Stimulated activated CD8-positive, alpha-beta memory T cell treated with anti-CD3 and anti-CD28 coated beads, Interleukin-7, amount 100 ng/mL, for 48 hours (primary cell): ENCODE results near the gene FUNDC2.

Experiments used
- DNase-seq, 2 donors: peaks; one replicate each; pipeline ENCODE4 v3.0.0-alpha.2; 2020; ENCODE audit warnings: low read depth in 1 of 2; ENCODE audit errors: extremely low read depth in 1 of 2

The FUNDC2 gene

GRCh38 chrX:155068165-155068564 is 41.5 kb downstream of the FUNDC2 start:
- DNase-seq, result no peak

- no peak for DNase-seq
Measured at GRCh38 chrX:155069414-155069813, 42.8 kb downstream of the FUNDC2 start.

- DNase-seq, result no peak
Measured at GRCh38 chrX:155070038-155070437, 43.4 kb downstream of the FUNDC2 start.

DNA sequence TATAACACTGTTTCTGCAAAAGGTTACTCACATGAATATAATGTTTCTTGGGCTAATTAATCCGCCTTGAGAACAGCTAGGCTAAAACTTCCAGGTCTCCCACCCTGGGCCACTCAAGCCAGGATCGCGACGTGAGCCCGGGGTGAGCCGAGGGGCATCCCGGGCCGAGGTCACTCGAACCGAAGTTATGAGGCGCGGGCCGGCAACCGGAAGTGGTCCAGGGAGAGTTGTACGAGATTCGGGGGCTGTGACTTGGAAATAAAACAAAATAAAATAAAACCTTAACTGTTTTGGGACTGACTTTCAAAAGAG is 44.0 kb downstream of the FUNDC2 start:
- no peak for DNase-seq

DNA sequence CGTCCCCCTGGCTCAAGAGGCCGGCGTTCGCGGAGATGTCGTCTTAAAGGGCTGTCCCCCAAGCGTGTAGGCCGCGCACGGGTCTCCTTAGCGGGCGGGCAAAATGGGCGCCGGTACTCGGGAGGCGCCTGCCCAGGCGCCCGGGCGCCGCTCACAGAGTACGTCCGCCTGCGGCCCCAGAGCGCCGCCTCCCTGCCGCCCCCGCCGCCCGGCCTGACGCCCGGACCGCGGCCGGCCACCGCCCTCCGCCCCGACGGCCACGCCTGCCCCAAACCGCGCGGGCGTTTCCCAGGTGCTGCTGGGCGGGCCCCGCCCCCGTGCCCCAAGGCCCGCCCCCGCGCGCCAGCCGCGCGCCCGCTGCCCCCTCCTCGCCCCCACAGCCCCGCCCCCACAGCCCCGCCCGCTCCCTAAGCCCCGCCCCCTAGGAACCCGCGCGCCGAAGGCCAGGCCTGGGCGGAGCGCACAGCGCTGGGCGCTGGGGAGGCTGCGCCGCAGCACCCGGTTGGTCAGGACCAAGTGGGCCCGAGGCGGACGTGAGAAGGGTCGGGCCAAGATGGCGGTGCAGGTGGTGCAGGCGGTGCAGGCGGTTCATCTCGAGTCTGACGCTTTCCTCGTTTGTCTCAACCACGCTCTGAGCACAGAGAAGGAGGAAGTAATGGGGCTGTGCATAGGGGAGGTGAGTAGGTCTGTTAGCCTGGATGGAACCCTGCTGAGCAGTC is 44.5 kb downstream of the FUNDC2 start, which contains the start of the genes BRCC3, CMC4 and MTCP1:
BRCC3 (plus strand) TSS at position 534 of the 719 bp plus-strand sequence; CDS start at position 554, 20 bp downstream.
CMC4 (minus strand) TSS at position 162 of the 719 bp plus-strand sequence. CDS start 7,113 bp downstream, outside the sequence.
MTCP1 (minus strand) TSS at position 162 of the 719 bp plus-strand sequence. CDS start 5,126 bp downstream, outside the sequence.
- peak; percentile 70 to 72 for DNase-seq

- no peak for DNase-seq
Measured at GRCh38 chrX:155071694-155072280, 45.1 kb downstream of the FUNDC2 start.

DNA sequence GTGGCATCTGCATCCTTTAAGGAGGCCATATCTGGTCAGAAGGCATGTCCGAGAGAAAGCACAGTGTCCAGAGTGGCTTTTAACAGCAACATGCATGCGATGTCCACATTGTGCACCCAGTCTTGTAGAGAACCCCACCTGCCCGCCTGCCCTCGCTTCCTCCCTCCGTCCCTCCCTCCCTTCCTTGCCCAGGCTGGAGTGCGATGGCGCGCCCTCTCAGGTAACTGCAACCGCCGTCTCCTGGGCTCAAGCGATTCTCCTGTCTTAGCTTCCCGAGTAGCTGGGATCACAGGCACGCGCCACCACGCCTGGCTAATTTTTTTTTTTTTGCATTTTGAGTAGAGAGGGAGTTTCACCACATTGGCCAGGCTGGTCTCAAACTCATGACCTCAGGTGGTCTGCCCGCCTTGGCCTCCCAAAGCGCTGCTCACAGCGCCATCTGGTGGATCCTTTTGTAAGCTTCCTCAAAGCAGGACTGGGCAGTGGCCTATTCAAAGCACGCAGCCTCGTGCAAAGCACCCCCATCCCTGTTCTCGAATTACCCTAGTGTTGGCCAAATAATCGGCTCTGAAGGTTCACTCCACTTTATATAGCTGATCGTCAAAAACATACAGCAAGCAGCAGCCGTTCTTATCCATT is 59.7 kb downstream of the FUNDC2 start:
- DNase-seq, result no peak

- no peak for DNase-seq
Measured at GRCh38 chrX:155086961-155087735, 60.5 kb downstream of the FUNDC2 start.

DNA sequence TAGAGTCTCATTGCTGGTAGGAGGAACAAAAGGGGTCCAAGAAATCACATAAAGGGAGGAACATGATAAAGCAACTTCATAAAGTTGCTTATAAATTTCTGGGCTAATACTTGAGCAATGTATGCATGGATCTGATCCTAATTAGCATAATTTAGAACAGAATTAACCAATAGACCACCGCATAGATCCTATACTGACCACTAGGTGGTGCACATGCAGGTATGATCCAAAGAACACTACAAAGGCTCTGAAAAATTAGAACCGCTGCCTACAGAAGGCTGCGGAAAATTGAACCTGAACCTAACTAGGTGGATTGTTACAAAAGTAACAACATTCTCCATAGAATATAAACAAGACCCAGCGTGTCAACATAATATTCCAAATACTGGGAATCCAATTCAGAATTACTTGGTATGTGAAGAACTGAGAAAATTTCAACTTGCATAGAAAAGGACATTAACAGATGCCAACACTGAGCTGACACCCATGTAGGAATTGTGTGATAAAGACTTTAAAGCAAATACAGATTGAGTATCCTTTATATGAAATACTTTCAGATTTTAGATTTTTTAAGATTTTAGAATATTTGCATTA is 67.9 kb downstream of the FUNDC2 start:
- no peak for DNase-seq

GRCh38 chrX:155105919-155106318 is 79.3 kb downstream of the FUNDC2 start:
- no peak for DNase-seq

DNA sequence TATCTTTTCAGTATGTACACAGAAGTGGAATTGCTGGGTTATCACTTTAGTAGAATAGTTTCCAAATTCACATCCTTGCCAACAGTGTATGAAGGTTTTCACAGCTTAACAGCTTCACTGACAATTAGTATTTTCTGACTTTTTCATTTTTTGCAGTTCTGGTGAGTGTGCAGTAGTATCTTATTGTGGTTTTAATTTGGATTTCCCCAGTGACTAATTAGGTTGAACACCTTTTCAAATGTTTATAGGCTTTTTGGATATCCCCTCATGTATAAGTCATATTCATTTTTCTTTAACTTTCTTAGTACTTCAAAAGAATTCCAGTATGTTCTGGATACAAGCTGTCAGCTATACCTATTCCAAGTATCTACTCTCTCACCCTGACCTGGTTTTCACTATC is 81.8 kb downstream of the FUNDC2 start:
- DNase-seq, result no peak
